Ovary (tissue), 9 donors: ENCODE measurements around the gene ERP27. TPM values are rescaled to one million over a fixed set of nuclear protein-coding genes. Genes with fewer than 3 reads are reported as not detected.

Experiments
- DNase-seq, 5 donors: peaks; one replicate each; pipeline ENCODE4 v3.0.0-alpha.2; 2019 to 2020
- H3K27ac ChIP-seq, 2 donors: fragments of 200-600 bp; one replicate each; pipeline versions ENCODE4 v1.5.1 to v1.8.0; 2019 to 2022
- H3K27me3 ChIP-seq: fragments of 200-600 bp; one replicate; pipeline ENCODE4 v1.8.0; 2022
- H3K36me3 ChIP-seq: fragments of 200-600 bp; sonication (generic); one replicate; pipeline ENCODE4 v1.5.1; 2019
- H3K4me1 ChIP-seq: one replicate; pipeline ENCODE4 v1.8.1; 2013; ENCODE audit warnings: mild to moderate bottlenecking, moderate library complexity; ENCODE audit not compliant: insufficient read depth
- H3K4me3 ChIP-seq: fragments of 200-600 bp; sonication (generic); one replicate; pipeline ENCODE4 v1.5.1; 2017
- H3K9me3 ChIP-seq, 2 donors: fragments of 200-600 bp in 1 of 2; sonication (generic) in 1 of 2; one replicate each; pipeline versions ENCODE4 v1.5.1 to v1.8.1; 2013 to 2019; ENCODE audit warnings: mild to moderate bottlenecking in 1 of 2, moderate library complexity in 1 of 2
- EP300 ChIP-seq: sonication (generic); formaldehyde crosslinking; IDR thresholded peaks from one replicate; pipeline ENCODE4 v1.6.1; 2017; ENCODE audit warnings: antibody characterized with exemption
- POLR2A ChIP-seq: fragments of 450-650 bp; IDR thresholded peaks from one replicate; pipeline ENCODE4 v1.6.1; 2017; ENCODE audit warnings: antibody characterized with exemption, mild to moderate bottlenecking, moderate library complexity
- WGBS, 3 donors: extraction: QIAGEN DNeasy Blood & Tissue Kit in 1 of 3; methylation state at CpG; one replicate each; pipeline versions ENCODE4 v1.1.5 to v1.1.7; 2013 to 2017; 5-methylcytosine and 5-hydroxymethylcytosine counted together
- intact Hi-C, 4 donors: fragments of 100-400 bp; cut with DNase I; formaldehyde crosslinking; loops; one replicate each; pipeline versions ENCODE4 v1.11.0 to v1.15.1; 2022 to 2023
- polyA plus RNA-seq, 2 donors: library from polyadenylated mRNA; stranded (reverse); fragments of 200-250 nt in 1 of 2; fragments of 350-450 nt in 1 of 2; fragmentation: Illumina TruSeq in 1 of 2; extraction: RNeasy Lipid Tissue Mini Kit (QIAGEN cat#74804) in 1 of 2; gene quantifications; one replicate each; pipeline ENCODE4 v1.2.3, GENCODE V29; 2013 to 2014
- total RNA-seq, 7 donors: library from RNA; depleted of rRNA in 2 of 7; stranded (reverse); fragments of >200 nt in 2 of 7; fragmentation: NEBNext Ultra II Directional in 3 of 7; extraction: Animal tissue kit (Norgen Biotek cat#: 25700) in 3 of 7; gene quantifications; one replicate each; pipeline versions ENCODE4 v1.1.0 to v1.2.4, GENCODE V29; 2016 to 2023
- TF ChIP-seq, protein P1 (sequence below), 3 donors: fragments of 450-650 bp in 2 of 3; fragments of 200-600 bp in 1 of 3; IDR thresholded peaks; one replicate each; pipeline versions ENCODE4 v1.5.1 to v1.8.0; 2016 to 2022; ENCODE audit warnings: antibody characterized with exemption in 3 of 3, mild to moderate bottlenecking in 1 of 3
- donor health status: DM: no; HTN: no; CAD: no; lungs with moderate emphysema.
- donor health status: DM: no; HTN: no; CAD: no.
- donor health status: Bipolar disorder and iron deficiency.
- donor health status: DM: yes; HTN: yes; CAD: no.
- donor health status: DM: no; HTN: no; CAD: no.
- donor health status: DM: yes; HTN: yes; CAD: no.

Gene ERP27
- total and polyA plus RNA-seq, 9 donors: 0.35 to 83.8 (median 1.9) TPM; not detected in 1

- no peaks in the 10 kb centered on the region for H3K36me3 ChIP-seq
- no peaks in the 10 kb centered on the region for H3K9me3 ChIP-seq
- peaks cover 9% of the 10 kb centered on the region for H3K4me1 ChIP-seq
- H3K4me3 ChIP-seq: no peak overlapping the region
- TF ChIP-seq, protein P1, sequence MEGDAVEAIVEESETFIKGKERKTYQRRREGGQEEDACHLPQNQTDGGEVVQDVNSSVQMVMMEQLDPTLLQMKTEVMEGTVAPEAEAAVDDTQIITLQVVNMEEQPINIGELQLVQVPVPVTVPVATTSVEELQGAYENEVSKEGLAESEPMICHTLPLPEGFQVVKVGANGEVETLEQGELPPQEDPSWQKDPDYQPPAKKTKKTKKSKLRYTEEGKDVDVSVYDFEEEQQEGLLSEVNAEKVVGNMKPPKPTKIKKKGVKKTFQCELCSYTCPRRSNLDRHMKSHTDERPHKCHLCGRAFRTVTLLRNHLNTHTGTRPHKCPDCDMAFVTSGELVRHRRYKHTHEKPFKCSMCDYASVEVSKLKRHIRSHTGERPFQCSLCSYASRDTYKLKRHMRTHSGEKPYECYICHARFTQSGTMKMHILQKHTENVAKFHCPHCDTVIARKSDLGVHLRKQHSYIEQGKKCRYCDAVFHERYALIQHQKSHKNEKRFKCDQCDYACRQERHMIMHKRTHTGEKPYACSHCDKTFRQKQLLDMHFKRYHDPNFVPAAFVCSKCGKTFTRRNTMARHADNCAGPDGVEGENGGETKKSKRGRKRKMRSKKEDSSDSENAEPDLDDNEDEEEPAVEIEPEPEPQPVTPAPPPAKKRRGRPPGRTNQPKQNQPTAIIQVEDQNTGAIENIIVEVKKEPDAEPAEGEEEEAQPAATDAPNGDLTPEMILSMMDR (IDR thresholded peaks at IDR 0.05): no peak
- TF ChIP-seq EP300: no peak
- no peak for TF ChIP-seq POLR2A
- 78 to 85% (median 82%) methylated on average over 4 of the region's 4 CpGs for WGBS, 3 donors
- intact Hi-C loops: loop anchor here in 1 of 4 donors (10.0 kb wide), 1 partner anchor 56 kb away; no protein-coding TSS in a partner anchor
- no peak for DNase-seq
- no peak overlapping the region for H3K27ac ChIP-seq
- H3K27me3 ChIP-seq: no peaks in the 10 kb centered on the region
These were observed 12.1 kb upstream of the ERP27 start for GRCh38 chr12:14950421-14950820.

DNA sequence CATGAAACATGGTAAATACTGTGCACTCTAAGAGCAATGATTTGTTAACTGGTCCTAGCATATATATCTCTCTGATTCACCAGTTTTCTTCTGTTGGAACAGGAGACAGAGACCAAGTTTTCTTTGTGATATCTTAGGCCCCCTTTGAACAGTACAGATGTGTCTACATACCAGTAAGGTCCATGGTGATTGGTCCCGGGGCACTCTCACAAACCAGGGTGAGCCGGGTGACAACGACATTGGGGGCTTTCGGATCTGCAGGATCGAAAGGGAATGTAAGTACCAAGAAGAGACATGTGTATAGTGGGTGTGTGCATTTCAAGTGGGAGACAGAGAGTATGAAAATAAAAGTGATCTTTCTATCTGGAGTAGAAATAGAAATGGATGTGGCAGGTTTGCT is 11.3 kb upstream of the ERP27 start:
- Histone ChIP-seq H3K27ac (peak overlapping the region in 1 of 2 donors; percentile 65), H3K36me3 (no peaks in the 10 kb centered on the region), H3K4me3 (no peak overlapping the region), H3K4me1 (peaks cover 9% of the 10 kb centered on the region), H3K27me3 (no peaks in the 10 kb centered on the region), H3K9me3 (no peaks in the 10 kb centered on the region)
- intact Hi-C loops: loop anchor here in 2 of 4 donors (10.0 kb wide), 1 partner anchor 55 kb away; no protein-coding TSS in a partner anchor
- no peak for DNase-seq
- TF ChIP-seq EP300: no peak
- TF ChIP-seq, protein P1 (IDR thresholded peaks at IDR 0.05): no peak
- no peak for TF ChIP-seq POLR2A
- WGBS, 3 donors: 96 to 98% (median 97%) methylated on average over 5 of the region's 5 CpGs

DNA sequence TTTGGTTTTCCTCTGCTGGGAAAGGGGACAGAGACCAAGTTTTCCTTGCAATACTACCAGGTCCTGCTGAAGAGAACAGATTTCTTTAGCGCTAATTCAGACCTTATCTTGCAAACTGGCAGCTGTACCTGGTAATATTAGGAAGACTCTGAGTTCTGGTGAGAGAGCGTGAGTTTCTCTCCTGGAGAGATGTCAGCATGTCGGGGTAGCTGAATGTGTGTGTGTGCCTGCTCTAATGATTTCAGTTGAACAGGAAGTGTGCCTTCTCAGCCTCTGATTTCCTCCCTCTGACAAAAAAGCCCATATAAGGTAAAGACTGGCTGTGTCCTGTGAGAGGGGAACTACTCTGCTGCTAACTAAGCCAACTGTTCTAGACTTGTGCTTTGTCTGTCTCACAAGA is 10.3 kb upstream of the ERP27 start:
- intact Hi-C loops: loop anchor here in 1 of 4 donors (10.0 kb wide), 1 partner anchor 54 kb away; no protein-coding TSS in a partner anchor
- no peaks in the 10 kb centered on the region for H3K9me3 ChIP-seq
- peak overlapping the region; percentile 17 to 65 for H3K27ac ChIP-seq
- WGBS, 3 donors: 2 to 4% (median 3%) methylated on average over 3 of the region's 3 CpGs
- no peaks in the 10 kb centered on the region for H3K36me3 ChIP-seq
- no peak overlapping the region for H3K4me3 ChIP-seq
- no peaks in the 10 kb centered on the region for H3K27me3 ChIP-seq
- H3K4me1 ChIP-seq: peaks cover 9% of the 10 kb centered on the region
- TF ChIP-seq EP300: peak; percentile 28
- TF ChIP-seq POLR2A: peak; percentile 7
- TF ChIP-seq, protein P1 (IDR thresholded peaks at IDR 0.05): no peak
- DNase-seq: peak in 2 of 5 donors; percentile 41 to 51

DNA sequence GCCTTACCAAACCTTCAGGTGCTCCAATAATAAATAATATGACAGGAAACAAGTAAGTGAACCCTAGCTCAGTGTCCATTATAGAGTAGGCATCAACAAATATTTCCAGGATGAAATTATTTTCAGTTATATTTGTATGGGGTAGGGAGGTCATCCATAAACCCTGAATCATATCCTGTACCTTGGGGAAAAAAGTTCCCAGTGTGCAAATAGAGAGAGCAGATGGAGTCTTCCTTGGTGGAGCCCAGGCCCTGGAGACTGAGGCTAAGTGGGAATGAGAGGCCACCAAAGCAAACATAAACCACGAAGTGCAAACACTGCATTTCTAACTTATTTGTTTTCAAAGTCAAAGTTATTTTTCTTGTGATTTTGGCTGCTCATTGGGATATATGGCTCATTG is 8.5 kb upstream of the ERP27 start:
- no peak for DNase-seq
- Histone ChIP-seq H3K9me3 (no peaks in the 10 kb centered on the region), H3K4me1 (peaks cover 7% of the 10 kb centered on the region), H3K36me3 (no peaks in the 10 kb centered on the region), H3K27me3 (no peaks in the 10 kb centered on the region), H3K4me3 (no peak overlapping the region), H3K27ac (no peak overlapping the region)
- WGBS, 3 donors: 71 to 90% (median 85%) methylated on average over 1 of the region's 1 CpG
- TF ChIP-seq POLR2A: no peak
- TF ChIP-seq, protein P1 (IDR thresholded peaks at IDR 0.05): no peak
- intact Hi-C loops: loop anchor here in 1 of 4 donors (10.0 kb wide), 1 partner anchor 52 kb away; no protein-coding TSS in a partner anchor
